GM12801 (cell line): ENCODE results near the gene CNTRL.

Experiments used
- TF ChIP-seq, protein P1 (sequence below): IDR thresholded peaks from one replicate; pipeline ENCODE4 v1.5.1; 2011; ENCODE audit warnings: control low read depth; ENCODE audit not compliant: insufficient read length; ENCODE audit errors: extremely low read depth

Gene CNTRL

DNA sequence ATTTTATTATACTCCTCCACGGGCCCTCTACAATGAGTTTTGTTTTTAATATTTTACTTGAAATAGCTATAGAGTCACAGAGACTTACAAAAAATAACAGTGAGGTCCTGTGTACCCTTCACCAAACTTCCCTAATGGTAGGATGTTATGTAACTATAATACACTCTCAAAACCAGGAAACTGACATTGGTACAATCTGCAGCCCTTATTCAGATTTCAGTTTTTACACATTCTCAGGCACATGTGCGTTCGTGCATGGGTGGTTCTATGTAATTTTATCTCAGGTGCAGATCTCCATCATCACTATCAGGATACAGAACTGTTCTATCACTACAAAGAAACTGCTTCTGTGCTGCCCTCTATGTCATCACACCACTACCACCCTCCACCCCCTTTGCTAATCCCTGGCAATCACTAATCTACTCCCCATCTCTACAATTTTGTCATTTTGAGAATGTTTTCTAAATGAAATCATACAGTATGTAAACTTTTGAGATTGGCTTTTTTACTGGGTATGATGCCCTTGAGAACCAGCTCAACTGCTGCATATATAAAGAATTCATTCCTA, 110.5 kb downstream of the CNTRL start:
- TF ChIP-seq, protein P1, sequence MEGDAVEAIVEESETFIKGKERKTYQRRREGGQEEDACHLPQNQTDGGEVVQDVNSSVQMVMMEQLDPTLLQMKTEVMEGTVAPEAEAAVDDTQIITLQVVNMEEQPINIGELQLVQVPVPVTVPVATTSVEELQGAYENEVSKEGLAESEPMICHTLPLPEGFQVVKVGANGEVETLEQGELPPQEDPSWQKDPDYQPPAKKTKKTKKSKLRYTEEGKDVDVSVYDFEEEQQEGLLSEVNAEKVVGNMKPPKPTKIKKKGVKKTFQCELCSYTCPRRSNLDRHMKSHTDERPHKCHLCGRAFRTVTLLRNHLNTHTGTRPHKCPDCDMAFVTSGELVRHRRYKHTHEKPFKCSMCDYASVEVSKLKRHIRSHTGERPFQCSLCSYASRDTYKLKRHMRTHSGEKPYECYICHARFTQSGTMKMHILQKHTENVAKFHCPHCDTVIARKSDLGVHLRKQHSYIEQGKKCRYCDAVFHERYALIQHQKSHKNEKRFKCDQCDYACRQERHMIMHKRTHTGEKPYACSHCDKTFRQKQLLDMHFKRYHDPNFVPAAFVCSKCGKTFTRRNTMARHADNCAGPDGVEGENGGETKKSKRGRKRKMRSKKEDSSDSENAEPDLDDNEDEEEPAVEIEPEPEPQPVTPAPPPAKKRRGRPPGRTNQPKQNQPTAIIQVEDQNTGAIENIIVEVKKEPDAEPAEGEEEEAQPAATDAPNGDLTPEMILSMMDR, result no peak

DNA sequence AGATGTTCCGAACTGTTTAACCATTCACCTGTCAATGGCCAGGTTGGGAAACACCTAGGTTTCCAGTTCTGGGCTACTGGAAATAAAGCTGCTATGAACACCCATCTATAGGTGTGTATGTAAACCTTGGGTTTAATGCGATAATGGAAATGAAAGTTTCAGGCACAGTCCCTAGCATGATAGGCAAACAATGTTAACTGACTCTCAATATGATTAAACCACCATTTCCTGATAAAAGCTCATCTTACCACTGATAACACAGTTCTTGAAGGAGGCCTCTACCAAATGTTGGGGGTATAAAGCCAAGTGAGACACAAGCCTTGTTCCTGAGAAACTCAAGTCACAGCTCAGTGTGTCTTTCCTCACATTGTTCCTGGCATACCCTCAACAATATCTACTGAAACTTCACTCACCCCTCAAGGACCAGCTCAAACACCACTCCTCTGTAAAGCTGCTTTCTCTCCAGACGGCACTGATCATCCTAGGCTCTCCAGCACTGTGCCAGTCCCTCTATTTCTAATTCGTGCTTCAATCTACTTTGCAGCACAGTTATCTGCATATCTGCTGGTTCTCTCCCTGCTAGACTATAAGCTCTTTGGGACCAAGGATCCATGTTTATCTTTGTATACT, 111.1 kb downstream of the CNTRL start:
- TF ChIP-seq, protein P1, result no peak

DNA sequence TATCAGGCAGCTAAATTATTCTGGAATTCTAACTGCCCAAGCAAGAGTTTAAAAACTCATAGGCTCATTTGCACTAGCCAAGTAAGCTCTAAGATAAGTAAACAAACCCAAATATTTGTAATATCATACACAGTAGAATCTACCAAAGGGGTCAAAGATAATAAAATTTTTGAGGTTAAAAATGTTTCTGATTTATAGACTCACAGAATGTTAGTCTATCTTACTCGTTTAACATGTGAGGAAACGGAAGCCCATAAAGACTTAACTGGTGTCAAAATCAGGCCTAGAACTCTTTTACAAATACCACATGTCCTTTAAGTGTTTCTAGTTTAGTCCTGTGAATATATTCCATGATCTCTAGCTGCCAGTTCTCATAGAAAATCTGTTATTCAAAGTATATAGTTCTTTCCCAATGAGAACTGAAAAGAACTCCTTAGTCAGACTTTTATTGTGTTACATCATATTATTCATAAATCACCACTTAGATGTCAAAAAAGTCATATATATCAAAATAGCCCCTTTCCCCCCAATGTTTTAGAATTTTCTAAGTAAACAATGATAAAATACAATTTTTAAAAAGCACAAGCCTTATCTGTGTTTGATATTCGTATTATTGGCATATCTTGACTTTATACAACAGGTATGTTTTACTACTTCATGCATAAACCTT, 113.0 kb downstream of the CNTRL start:
- TF ChIP-seq, protein P1, result no peak

DNA sequence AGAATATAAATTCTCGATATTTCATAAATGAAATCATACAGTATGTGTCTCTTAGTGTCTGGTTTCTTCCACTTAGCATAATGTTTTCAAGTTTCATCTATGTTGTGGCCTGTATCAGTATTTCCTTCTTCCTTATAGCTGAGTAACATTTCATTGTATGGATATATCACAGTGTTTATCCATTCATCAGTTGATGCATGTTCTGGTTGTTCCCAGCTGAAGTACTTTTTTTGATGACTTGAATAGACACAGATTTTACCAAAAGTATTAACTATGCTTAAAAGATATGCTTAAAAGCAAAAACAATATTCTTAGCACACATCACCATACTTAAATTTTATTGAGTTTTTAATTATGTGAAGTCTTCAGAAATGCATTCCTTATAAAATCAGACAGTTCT, 114.3 kb downstream of the CNTRL start:
- TF ChIP-seq, protein P1, result no peak

DNA sequence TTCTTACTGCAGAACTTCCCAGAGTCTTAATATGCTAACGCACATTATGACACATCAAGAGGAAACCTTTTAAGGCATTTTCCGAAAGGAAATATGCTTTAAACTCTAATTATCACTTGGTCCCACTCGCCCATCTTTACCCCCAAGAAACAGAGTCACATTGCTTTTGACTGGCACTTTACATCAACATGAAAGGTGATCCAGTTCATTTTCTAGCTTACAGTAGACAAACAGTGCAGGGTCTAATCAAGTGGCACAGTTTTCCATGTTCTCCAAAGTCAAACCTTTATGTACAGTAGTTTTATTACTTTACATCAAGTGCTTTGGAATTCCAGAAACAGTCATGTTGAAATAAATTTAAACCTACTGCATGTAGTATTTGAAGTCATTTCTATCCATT, 114.9 kb downstream of the CNTRL start:
- TF ChIP-seq, protein P1, result no peak

DNA sequence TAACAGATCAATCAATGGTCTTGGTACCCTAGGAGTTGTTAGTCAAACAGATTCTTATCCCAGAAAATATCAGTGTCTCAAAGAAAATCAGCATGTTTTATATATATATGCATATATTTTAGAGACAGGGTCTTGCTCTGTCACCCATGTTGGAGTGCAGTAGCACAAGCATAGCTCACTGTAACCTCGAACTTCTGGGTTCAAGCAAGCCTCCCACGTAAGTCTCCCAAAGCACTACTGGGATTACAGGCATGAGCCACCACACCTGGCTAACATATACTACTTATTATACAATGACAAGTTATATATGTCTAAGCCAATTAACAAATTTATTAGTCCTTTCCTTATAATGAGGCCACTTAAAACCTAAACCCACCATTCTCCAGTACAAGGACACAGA, 116.5 kb downstream of the CNTRL start:
- TF ChIP-seq, protein P1, result no peak

DNA sequence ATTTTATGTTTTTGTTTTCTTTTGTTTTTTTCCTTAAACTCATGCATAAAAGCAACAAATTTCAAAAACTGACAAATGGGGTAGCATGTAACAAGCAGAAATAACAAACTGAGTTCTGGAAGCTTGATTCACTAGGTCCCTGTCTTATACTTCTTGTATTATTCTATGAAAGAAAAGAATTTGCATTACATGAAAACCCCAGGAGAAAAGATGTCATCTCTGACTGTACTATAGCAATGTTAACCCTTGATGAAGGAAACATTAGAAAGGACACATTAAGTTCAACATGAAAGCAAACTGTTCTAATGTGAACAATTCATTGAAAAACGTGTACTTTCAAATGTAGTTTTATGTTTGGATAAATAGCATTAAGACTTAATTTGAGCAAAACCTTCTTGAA, 117.8 kb downstream of the CNTRL start:
- TF ChIP-seq, protein P1, result no peak
